ENCODE measurements around the gene USP54.

The USP54 gene

DNA sequence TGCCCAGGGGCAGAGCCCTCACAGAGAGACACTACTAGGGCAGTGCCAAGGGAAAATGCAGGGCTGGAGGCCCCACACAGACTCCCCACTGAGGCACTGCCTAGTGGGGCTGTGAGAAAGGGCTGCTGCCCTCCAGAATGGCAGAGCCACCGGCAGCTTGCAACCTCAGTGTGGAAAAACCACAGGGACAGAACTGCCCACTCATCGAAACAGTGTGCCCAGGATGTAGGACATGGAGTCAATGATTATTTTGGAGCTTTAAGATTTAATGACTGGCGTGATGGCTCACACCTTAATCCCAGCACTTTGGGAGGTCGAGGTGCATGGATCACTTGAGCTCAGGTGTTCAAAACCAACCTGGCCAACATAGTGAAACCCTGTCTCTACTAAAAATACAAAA is 130.2 kb downstream of the USP54 start:
- DNase-seq (ENCODE audit: low spot score) = no peak

- DNase-seq (ENCODE audit: low spot score) = no peak
These were observed 131.3 kb downstream of the USP54 start for GRCh38 chr10:73459683-73460314.

- no peak for DNase-seq (ENCODE audit: low spot score)
These were observed 134.8 kb downstream of the USP54 start for GRCh38 chr10:73456187-73456890.

DNA sequence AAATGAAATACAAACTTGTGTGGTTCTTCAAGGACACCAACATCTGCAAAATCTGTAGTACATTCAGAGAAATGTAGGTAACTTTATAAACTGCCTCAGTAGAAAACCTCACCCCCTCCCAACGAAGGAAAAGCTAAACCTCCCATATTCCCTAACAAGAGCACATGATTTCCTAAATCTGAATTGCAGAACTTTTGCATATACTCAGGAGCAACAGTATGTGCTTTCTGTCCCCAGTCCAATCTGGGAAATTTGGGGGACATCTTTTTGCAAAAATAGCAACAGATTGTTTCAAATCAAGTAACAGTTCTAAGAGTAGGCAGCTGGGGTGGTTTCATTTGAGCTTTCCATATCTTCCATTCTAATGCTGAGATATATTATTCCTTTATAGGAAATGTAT is 142.0 kb downstream of the USP54 start:
- DNase-seq (ENCODE audit: low spot score) = no peak

- no peak for DNase-seq (ENCODE audit: low spot score)
These were observed 142.8 kb downstream of the USP54 start for GRCh38 chr10:73448384-73448783.
